K562 (cell line): ENCODE data around the gene ZNF548. TPM values are rescaled to one million over a fixed set of nuclear protein-coding genes. Genes with fewer than 3 reads are reported as not detected.

ENCODE experiments used
- CREB1 ChIP-seq, 2 experiments: sonication (generic) in 1 of 2; formaldehyde crosslinking in 1 of 2; IDR thresholded peaks; 2 replicates each; pipeline versions ENCODE4 v1.6.1 to v1.8.0; 2012 to 2022; ENCODE audit warnings: inconsistent platforms in 1 of 2, mild to moderate bottlenecking in 1 of 2, missing genetic modification reagents in 1 of 2, moderate library complexity in 1 of 2
- CTCF ChIP-seq, 3 experiments: IDR thresholded peaks in 2 of 3; conservative IDR thresholded peaks in 1 of 3; 2 replicates each; pipeline ENCODE4 v1.5.1; 2011 to 2012; ENCODE audit warnings: low read length in 3 of 3, mild to moderate bottlenecking in 3 of 3, control low read depth in 2 of 3, improper control_type of control experiment in 1 of 3, inconsistent platforms in 1 of 3, low read depth in 1 of 3, mixed read lengths in 1 of 3, moderate library complexity in 1 of 3; ENCODE audit not compliant: insufficient read depth in 2 of 3
- GABPA ChIP-seq: fragments of 200-800 bp; sonication (Bioruptor generic); conservative IDR thresholded peaks from 2 replicates; pipeline ENCODE4 v1.6.1; 2016; ENCODE audit warnings: low read depth, missing genetic modification characterization, missing compliant biosample characterization
- MAZ ChIP-seq, 2 experiments: fragments of 450-650 bp in 1 of 2; sonication (generic) in 1 of 2; formaldehyde crosslinking; IDR thresholded peaks in 1 of 2; conservative IDR thresholded peaks in 1 of 2; 2 replicates each; pipeline versions ENCODE4 v1.4.0 to v1.5.0; 2020; ENCODE audit warnings: mild to moderate bottlenecking in 1 of 2, missing genetic modification reagents in 1 of 2
- NFIC ChIP-seq: fragments of 450-650 bp; IDR thresholded peaks from 2 replicates; pipeline ENCODE4 v1.6.1; 2017; ENCODE audit warnings: mild to moderate bottlenecking, inconsistent platforms
- PCBP1 ChIP-seq: fragments of 200-400 bp; formaldehyde crosslinking; IDR thresholded peaks from 2 replicates; pipeline ENCODE4 v1.6.1; 2018; ENCODE audit warnings: mild to moderate bottlenecking, low read depth, low read length; ENCODE audit not compliant: poor library complexity, severe bottlenecking
- PHF20 ChIP-seq: fragments of 450-650 bp; IDR thresholded peaks from 2 replicates; pipeline ENCODE4 v1.6.1; 2018; ENCODE audit not compliant: partially characterized antibody
- RBFOX2 ChIP-seq: fragments of 200-400 bp; formaldehyde crosslinking; IDR thresholded peaks from 2 replicates; pipeline ENCODE4 v1.6.1; 2017; ENCODE audit warnings: low read depth, mild to moderate bottlenecking, low read length, moderate library complexity
- RBM39 ChIP-seq: fragments of 200-400 bp; formaldehyde crosslinking; optimal IDR thresholded peaks from 2 replicates; pipeline ENCODE3; 2018; ENCODE audit warnings: low read depth, low read length
- SUPT5H ChIP-seq: fragments of 450-650 bp; IDR thresholded peaks from 2 replicates; pipeline ENCODE4 v1.6.1; 2016
- YY1 ChIP-seq, 3 experiments: IDR thresholded peaks; 2 replicates each; pipeline ENCODE4 v1.6.1; 2011; ENCODE audit warnings: low read length in 2 of 3, mild to moderate bottlenecking in 2 of 3, moderate library complexity in 2 of 3, borderline replicate concordance in 1 of 3, control low read depth in 1 of 3, low read depth in 1 of 3; ENCODE audit not compliant: insufficient read depth in 3 of 3, insufficient replicate concordance in 2 of 3, control insufficient read depth in 1 of 3, insufficient read length in 1 of 3; ENCODE audit errors: extremely low read depth in 1 of 3
- polyA plus RNA-seq, 8 experiments: library from polyadenylated mRNA; depleted of rRNA in 4 of 8; stranded (reverse) in 5 of 8; unstranded in 3 of 8; fragments of >200 nt; fragmentation: Nextera tagmentation in 2 of 8; fragmentation: Illumina TruSeq in 1 of 8; extraction: Ambion mirVana in 2 of 8; extraction: Trizol in 1 of 8; gene quantifications; 2 replicates each; pipeline versions ENCODE4 v1.2.1 to v1.2.3, GENCODE V29; 2011 to 2014; ENCODE audit warnings: inconsistent platforms in 1 of 8, missing spikeins in 1 of 8
- total RNA-seq, 7 experiments: library from RNA; depleted of rRNA in 6 of 7; stranded (reverse); fragments of >200 nt in 6 of 7; fragmentation: Illumina TruSeq in 2 of 7; extraction: Trizol in 2 of 7; gene quantifications; 2 replicates each; pipeline versions ENCODE4 v1.2.1 to v1.2.3, GENCODE V29; 2011 to 2021; ENCODE audit warnings: low replicate concordance in 1 of 7
- TF ChIP-seq, protein P1 (sequence below): fragments of 200-600 bp; sonication (generic); IDR thresholded peaks from one replicate; pipeline ENCODE4 v1.6.1; 2012; ENCODE audit warnings: mild to moderate bottlenecking, low read depth, low read length, inconsistent platforms

Gene ZNF548
- total and polyA plus RNA-seq, 9 of the 15 experiments (the other 6 are each of a cell fraction or from before 2014, with no cell fraction given) = 1.5 to 8.7 (median 4.5) TPM

DNA sequence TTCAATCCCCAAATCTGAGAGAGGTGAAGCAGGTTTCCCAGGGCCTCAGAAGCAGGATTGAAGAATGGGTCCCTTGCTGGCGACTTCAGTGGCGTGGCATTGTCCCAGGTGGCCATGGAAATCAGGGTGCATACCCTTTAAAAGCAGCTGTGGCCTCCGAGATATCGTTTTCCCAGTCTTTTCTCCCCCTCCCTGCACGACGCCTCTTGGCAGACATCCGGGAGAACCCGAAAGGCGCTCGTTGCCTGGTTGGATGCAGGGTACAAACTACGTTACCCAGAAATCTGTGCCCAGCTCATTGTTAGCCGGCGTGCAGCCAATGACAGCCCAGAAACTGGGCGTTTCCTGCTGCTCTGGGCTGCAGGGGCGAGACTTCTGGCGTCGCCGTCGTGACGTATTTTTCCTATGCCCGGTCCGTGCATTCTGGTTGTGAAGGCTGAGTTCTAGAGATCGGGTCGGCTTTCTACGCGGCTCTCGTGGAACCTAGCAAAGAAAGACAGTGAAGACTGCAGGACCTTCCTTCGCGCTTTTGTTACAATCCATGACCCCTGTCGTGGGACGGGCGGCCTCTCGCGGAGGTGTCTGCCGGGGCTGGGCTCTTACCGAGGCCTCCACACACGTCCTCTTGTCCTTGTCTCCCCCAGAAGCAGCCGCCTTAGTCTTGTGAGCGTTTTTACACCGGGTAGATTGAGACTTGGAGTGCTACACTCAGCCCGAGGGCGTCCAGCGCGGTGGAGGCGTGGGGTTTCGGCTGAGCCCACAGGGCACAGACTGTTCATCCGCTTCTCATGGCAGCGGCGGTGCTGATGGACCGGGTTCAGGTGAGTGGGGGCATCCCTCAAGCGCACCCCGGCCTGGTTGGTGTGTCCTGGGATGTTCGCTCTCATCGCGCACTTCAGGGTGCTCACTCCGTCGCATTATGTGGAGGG is 38.5 kb upstream of the ZNF548 start, which contains the start of gene ZNF304 (continued):
- TF ChIP-seq, protein P1, sequence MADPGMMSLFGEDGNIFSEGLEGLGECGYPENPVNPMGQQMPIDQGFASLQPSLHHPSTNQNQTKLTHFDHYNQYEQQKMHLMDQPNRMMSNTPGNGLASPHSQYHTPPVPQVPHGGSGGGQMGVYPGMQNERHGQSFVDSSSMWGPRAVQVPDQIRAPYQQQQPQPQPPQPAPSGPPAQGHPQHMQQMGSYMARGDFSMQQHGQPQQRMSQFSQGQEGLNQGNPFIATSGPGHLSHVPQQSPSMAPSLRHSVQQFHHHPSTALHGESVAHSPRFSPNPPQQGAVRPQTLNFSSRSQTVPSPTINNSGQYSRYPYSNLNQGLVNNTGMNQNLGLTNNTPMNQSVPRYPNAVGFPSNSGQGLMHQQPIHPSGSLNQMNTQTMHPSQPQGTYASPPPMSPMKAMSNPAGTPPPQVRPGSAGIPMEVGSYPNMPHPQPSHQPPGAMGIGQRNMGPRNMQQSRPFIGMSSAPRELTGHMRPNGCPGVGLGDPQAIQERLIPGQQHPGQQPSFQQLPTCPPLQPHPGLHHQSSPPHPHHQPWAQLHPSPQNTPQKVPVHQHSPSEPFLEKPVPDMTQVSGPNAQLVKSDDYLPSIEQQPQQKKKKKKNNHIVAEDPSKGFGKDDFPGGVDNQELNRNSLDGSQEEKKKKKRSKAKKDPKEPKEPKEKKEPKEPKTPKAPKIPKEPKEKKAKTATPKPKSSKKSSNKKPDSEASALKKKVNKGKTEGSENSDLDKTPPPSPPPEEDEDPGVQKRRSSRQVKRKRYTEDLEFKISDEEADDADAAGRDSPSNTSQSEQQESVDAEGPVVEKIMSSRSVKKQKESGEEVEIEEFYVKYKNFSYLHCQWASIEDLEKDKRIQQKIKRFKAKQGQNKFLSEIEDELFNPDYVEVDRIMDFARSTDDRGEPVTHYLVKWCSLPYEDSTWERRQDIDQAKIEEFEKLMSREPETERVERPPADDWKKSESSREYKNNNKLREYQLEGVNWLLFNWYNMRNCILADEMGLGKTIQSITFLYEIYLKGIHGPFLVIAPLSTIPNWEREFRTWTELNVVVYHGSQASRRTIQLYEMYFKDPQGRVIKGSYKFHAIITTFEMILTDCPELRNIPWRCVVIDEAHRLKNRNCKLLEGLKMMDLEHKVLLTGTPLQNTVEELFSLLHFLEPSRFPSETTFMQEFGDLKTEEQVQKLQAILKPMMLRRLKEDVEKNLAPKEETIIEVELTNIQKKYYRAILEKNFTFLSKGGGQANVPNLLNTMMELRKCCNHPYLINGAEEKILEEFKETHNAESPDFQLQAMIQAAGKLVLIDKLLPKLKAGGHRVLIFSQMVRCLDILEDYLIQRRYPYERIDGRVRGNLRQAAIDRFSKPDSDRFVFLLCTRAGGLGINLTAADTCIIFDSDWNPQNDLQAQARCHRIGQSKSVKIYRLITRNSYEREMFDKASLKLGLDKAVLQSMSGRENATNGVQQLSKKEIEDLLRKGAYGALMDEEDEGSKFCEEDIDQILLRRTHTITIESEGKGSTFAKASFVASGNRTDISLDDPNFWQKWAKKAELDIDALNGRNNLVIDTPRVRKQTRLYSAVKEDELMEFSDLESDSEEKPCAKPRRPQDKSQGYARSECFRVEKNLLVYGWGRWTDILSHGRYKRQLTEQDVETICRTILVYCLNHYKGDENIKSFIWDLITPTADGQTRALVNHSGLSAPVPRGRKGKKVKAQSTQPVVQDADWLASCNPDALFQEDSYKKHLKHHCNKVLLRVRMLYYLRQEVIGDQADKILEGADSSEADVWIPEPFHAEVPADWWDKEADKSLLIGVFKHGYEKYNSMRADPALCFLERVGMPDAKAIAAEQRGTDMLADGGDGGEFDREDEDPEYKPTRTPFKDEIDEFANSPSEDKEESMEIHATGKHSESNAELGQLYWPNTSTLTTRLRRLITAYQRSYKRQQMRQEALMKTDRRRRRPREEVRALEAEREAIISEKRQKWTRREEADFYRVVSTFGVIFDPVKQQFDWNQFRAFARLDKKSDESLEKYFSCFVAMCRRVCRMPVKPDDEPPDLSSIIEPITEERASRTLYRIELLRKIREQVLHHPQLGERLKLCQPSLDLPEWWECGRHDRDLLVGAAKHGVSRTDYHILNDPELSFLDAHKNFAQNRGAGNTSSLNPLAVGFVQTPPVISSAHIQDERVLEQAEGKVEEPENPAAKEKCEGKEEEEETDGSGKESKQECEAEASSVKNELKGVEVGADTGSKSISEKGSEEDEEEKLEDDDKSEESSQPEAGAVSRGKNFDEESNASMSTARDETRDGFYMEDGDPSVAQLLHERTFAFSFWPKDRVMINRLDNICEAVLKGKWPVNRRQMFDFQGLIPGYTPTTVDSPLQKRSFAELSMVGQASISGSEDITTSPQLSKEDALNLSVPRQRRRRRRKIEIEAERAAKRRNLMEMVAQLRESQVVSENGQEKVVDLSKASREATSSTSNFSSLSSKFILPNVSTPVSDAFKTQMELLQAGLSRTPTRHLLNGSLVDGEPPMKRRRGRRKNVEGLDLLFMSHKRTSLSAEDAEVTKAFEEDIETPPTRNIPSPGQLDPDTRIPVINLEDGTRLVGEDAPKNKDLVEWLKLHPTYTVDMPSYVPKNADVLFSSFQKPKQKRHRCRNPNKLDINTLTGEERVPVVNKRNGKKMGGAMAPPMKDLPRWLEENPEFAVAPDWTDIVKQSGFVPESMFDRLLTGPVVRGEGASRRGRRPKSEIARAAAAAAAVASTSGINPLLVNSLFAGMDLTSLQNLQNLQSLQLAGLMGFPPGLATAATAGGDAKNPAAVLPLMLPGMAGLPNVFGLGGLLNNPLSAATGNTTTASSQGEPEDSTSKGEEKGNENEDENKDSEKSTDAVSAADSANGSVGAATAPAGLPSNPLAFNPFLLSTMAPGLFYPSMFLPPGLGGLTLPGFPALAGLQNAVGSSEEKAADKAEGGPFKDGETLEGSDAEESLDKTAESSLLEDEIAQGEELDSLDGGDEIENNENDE = no peak
- no peak for TF ChIP-seq CTCF (IDR thresholded peaks at IDR 0.05 in 2 of 3, conservative IDR thresholded peaks at IDR 0.05 in 1 of 3; ENCODE audit: insufficient read depth in 2 of 3, low read depth in 1 of 3, low read length in 3 of 3)
- TF ChIP-seq NFIC = peak; percentile 21; the same call in 1 of the 2 replicates
- peak; percentile 90 for TF ChIP-seq GABPA
- peak in 1 of 3 experiments; percentile 42 for TF ChIP-seq YY1 (IDR thresholded peaks at IDR 0.05; ENCODE audit: borderline replicate concordance in 1 of 3, control insufficient read depth in 1 of 3, extremely low read depth in 1 of 3, insufficient read depth in 3 of 3, insufficient read length in 1 of 3, insufficient replicate concordance in 2 of 3, low read depth in 1 of 3, low read length in 2 of 3)
- peak; percentile 96 for TF ChIP-seq CREB1 (IDR thresholded peaks at IDR 0.05)
- TF ChIP-seq CREB1 (CRISPR knock-in tag; IDR thresholded peaks at IDR 0.05) = peak; percentile 95
- no peak for TF ChIP-seq RBM39
- peak; percentile 91 for TF ChIP-seq PHF20
- TF ChIP-seq PCBP1 = no peak
- peak; percentile 23 to 62; a peak in 1 of 4 replicates for TF ChIP-seq MAZ (CRISPR knock-in tag; conservative IDR thresholded peaks at IDR 0.05 in 1 of 2, IDR thresholded peaks at IDR 0.05 in 1 of 2)
- TF ChIP-seq SUPT5H = peak; percentile 67
- peak; percentile 70 for TF ChIP-seq RBFOX2
